HTR-8/SVneo (cell line): ENCODE results near the gene AKR1C4.
A peak's percentile ranks its signal among the peaks of the same experiment; 100 is the strongest.
"Not testable (repeated sequence)": the region's sequence is repeated elsewhere in the genome, so short reads cannot be mapped to it uniquely, and the experiment has no call there.

Source experiments
- DNase-seq: peaks from one replicate; pipeline ENCODE4 v3.0.0; 2011; ENCODE audit warnings: low spot score, mixed read lengths; ENCODE audit not compliant: insufficient read length
- FAIRE-seq: peaks from 2 replicates; lab custom pipeline; 2011; peaks lifted over from hg19 to GRCh38; lab: Jason Lieb, UNC

The AKR1C4 gene

DNA sequence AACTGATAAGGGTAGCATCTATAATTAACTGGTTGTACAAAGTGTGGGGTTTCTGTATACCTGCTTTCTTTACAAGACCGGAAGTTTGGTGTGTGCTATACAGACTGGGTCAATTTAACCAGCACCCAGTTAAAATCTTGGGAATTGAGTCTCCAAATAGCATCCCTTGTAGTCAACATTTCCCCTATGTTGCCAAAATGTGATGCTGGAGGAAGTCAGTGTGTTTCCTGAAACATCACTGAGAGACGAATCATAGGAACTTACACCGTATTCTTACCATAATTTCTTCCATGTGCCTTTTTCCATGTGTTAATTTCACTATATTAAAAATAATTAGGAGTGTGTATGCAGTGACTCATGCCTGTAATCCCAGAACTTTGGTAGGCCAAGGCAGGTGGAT lies 1.7 kb downstream of the AKR1C4 start:
- no peak for FAIRE-seq
- no peak for DNase-seq

DNA sequence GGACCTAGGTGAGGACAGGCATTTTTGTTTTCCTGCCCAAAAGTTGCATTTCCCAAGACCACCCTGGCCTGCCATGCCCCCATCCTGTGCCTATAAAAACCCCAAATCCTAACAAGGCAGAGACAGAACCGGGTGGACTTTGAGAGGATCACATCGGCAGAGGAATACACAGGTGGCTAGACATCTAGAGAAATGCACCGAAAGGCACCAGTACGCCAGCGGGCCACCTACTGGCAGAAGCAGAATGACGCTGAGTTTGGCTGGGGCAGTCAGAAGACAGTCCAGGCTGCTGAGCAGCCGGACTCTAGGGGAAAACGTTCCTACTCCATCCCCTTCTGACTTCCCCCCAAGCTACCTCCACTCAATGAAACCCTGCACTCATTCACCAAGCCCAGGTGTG lies 2.8 kb downstream of the AKR1C4 start:
- FAIRE-seq (no peak), DNase-seq (no peak)

DNA sequence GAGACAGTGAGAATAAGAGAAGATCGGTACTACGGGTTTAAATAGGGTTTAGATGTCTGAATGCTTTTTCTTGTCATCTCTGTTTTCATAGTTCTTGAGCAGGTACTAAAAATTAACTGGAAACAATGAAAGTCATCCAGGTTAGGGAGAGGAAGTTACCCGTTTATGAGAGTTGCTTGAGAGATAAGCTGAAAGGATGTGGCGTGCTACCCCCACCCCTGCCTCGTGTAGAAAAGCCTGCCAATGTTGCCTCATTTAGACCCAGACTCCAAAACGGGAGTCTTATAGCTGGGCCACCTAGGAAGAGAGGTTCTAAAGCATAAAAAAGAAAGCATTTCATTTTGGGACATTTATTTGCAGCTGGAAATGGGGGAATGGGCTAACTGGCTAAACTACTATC lies 10.2 kb downstream of the AKR1C4 start:
- DNase-seq, result no peak
- no peak for FAIRE-seq

DNA sequence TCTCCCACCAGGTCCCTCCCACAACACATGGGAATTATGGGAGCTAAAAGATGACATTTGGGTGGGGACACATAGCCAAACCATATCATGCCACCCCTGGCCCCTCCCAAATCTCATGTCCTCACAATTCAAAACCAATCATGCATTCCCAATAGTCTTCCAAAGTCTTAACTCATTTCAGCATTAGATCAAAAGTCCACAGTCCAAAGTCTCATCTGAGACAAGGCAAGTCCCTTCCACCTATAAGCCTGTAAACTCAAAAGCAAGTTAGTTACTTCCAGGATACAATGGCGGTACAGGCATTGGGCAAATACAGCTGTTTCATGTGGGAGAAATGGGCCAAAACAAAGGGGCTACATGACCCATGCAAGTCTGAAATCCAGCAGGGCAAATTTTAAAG lies 13.1 kb downstream of the AKR1C4 start:
- FAIRE-seq, DNase-seq: not testable (repeated sequence)

DNA sequence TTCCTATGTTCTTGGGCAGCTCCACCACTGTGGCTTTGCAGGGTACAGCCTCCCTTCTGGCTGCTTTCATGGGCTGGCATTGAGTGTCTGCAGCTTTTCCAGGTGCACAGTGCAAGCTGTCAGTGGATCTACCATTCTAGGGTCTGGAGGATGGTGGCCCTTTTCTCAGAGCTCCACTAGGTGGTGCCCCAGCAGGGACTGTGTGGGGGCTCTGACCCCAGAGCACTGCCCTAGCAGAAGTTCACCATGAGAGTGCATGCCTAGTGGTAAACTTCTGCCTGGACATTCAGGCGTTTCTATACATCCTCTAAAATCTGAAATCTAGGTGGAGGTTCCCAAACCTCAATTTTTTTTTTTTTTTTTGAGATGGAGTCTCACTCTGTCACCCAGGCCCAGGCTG lies 13.6 kb downstream of the AKR1C4 start:
- not testable (repeated sequence) for FAIRE-seq, DNase-seq

DNA sequence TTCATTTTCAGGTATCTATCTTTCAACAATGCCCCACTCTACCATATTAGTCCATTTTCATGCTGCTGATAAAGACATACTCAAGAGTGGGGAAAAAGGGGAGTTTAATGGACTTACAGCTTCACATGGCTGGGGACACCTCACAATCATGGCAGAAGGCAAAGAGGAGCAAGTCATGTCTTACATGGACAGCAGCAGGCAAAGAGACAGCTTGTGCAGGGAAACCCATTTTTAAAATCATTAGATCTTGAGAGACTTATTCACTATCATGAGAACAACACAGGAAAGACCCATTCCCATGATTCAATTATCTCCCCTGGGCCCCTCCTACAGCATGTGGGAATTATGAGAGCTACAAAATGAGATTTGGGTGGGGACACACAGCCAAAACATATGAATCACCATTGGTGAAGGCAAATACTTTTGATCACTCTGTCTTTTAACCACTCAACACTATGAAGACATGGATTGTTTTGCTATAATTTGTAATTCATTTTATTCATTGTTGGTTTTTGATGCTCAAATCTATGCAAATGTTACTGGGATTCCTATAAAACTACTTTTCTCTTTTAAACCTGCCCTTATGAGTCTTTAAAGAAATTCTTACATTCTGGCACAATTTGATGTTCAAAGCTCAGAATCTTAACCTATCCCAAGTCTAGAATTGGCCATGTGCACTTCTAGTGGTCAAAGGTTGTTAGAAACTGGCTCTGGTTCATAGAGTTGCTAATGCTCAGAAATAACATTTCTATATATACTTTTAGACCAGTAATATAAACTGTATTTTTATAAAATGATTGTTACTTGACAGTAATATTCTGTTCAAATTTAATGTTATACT lies 15.3 kb downstream of the AKR1C4 start:
- no peak for DNase-seq
- FAIRE-seq, result no peak

DNA sequence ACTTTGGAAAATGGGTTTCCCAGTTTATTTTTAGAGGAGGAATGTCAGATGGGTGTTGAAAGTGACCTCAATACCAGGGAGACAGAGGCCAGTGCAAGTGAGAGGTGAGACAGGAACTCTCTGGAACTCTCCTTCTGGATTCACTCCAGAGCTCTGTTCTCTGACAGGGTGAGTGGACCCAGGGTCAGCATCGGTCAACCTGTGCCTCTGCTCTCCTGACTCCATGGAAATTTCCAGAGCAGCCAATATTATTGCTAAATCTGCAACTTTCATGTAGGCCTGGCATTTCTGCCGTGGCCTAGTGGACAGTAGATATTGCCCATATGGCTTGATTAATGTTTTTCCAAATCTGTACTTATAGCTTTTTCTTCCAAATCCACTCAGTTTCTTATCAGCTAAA lies 20.2 kb downstream of the AKR1C4 start:
- DNase-seq (no peak), FAIRE-seq (no peak)

DNA sequence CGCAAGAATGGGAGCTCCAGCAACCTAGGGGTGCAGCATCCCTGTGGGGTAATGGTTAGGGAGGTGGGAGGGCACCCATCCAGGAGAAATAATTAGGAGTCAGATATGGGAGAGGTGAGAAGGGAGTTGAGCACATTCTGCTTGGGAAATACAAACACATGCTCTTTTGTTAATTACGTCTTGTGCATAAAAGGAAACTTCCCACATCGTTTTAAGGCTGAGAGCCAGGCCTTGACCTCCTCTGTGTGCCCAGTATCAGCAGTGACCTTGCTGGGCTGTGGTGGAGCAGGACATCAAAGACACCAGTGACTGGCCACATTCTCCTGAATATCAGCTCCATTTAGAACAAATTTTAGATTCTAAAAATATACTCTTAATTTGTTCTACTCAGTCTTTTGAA lies 22.6 kb downstream of the AKR1C4 start:
- FAIRE-seq, result no peak
- DNase-seq, result no peak

DNA sequence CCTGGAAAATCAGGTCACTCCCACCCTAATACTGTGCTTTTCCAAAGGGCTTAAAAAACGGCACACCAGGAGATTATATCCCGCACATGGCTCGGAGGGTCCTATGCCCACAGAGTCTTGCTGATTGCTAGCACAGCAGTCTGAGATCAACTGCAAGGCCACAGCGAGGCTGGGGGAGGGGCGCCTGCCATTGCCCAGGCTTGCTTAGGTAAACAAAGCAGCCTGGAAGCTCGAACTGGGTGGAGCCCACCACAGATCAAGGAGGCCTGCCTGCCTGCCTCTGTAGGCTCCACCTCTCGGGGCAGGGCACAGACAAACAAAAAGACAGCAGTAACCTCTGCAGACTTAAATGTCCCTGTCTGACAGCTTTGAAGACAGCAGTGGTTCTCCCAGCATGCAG lies 26.3 kb downstream of the AKR1C4 start:
- FAIRE-seq, DNase-seq: not testable (repeated sequence)

DNA sequence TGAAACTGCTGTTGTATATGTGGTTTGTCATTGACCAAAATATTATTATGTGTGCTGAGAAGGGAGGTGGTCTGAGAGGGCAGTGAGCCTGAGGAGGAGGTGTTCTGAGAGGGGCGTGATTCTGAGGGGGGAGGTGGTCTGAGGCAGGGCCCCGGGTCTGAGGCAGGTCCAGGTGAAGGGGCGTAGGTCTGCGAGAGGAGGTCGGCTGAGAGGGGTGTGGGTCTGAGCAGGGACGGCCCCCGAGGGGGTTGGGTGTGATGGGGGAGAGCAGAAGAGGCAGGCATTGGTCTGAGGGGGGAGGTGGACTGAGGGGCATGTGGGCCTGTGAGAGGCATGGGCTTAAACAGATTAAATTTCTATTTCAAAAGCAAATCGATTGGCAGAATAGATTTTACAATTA lies 32.4 kb downstream of the AKR1C4 start:
- FAIRE-seq, result no peak
- DNase-seq, result no peak

DNA sequence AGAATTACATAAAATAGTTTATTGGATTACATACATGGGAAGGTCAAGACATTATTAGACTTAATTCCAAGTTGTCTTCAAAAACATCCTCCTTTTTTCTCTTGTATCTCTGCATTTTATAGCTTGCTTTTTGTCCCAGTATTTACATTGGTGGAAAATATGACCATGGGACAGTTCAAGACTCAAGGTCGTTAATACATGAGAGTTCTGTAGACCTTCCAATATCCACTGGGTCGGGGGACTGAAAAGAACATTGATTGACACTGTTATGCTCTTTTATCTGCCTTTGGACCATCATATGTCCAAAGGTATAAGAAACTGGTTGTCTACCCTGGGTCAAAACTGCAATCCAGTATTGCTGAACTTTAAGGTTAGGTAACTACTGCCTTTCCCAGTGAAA lies 36.7 kb downstream of the AKR1C4 start:
- no peak for DNase-seq
- FAIRE-seq, result no peak

DNA sequence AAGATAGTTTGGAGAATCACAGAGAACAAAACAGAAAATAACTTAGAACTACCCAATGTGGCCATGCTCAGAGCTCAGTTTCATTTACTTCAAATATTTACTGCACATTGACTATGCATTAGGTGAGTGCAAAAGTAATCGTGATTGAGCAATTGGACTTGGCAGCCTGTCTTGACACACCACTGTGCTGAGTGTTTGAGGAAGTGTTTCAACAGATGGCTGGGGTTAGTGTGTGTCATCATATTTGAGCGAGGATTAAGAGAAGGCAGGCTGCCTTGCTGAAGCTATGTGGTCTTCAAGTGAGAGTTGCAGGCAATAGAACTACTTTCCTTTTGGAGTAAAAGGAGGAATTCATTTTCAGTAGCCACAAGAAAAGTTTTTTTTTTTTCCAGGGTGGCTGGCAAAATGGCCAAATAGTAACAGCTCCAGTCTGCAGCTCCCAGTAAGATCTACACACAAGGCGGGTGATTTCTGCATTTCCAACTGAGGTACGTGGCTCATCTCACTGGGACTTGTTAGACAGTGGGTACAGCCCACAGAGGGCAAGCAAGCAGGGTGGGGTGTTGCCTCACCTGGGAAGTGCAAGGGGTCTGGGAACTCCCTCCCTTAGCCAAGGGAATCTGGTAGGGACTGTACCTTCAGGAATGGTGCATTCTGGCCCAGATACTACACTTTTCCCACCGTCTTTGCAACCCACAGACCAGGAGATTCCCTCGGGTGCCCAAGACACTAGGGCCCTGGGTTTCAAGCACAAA lies 37.6 kb downstream of the AKR1C4 start:
- no peak for DNase-seq
- FAIRE-seq, result peak; percentile 9

DNA sequence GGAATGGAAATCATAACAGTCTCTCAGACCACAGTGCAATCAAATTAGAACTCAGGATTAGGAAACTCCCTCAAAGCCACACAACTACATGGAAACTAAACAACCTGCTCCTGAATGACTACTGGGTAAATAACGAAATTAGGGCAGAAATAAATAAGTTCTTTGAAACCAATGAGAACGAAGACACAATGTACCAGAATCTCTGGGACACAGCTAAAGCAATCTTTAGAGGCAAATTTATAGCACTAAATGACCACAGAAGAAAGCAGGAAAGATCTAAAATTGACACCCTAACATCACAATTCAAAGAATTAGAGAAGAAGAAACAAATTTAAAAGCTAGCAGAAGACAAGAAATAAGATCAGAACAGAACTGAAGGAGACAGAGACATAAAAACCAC lies 40.9 kb downstream of the AKR1C4 start:
- not testable (repeated sequence) for DNase-seq, FAIRE-seq

DNA sequence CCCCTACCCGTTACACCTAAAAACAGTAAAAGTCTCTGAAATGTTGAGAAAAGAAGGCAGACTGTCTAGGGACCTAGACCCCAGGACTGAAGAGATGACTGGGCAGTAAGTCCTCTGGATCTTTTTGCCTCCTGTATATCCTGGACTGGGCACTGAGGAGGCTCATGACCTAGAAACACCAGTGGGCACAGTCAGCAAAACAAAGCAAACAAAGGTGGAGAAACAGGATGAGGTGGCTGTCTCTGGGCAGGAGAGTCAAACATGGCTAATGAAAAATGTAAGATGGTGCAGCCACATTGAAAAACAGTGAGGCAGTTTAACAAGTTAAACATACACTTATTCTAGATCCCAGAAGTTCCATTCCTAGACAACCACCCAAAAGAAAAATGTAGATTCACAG lies 45.9 kb downstream of the AKR1C4 start:
- no peak for DNase-seq
- no peak for FAIRE-seq

DNA sequence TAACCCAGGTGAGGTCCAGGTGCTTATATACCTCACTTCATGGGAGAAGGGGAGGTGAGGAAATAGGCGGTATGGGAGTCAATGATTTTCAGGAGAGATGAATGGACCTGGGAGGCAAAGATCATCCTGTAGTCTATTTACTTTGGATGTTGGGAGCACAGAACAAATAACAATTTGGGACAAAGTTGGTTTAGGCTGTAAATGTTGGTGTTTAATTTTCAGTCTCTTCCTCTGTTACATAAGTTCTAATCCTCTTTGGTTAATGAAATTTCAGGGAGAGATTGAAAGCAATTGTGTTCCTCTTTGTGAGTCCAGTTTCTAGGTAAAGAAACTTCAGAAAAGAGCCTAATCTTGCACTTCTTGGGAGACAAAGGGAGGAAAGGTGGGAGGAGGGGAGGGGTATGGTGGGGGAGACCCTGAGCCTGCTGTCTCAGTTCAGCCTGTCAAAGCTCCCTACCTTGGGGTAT lies 46.9 kb downstream of the AKR1C4 start:
- no peak for DNase-seq
- no peak for FAIRE-seq

DNA sequence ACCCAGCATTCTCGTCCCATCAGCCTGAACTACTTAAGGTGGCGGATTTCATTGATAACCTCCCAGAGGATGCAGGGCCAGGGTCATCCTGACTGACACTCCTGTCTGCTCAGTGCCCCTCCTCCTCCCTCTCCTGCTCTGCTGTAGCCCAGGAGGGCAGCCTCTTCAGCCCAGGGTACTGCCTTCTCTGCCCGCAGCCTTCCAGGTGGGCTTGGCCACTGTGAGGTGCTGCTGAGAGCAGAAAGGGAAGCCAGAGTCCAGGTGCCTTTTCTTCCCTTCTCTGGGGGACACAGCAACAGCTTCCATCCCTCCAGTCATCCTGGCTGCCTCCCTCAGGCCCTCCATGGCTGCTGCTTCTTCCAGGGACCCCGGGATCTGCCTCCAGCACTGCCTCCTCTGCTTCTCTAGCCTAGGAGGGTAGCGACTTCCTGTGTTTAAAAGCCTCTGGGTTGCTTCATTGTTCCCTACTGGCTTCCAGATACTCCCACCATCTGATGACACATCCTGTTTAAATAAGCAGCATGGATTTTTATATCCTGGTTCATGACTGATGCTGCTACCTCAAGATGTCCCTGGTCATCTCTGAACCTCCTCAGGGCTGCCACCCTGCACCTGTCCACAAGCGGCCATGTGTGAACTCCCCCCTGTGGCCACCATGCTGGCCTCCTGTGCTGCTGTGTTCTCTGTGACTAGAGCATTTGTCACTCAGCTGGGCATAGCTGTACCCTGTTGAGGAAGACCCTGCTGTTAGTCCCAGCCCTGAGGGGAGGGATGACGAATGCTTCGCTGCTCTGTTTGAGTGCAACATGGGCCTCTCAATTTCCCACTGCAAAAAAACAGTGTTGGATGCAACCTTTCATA lies 55.8 kb downstream of the AKR1C4 start:
- FAIRE-seq, result no peak
- no peak for DNase-seq

DNA sequence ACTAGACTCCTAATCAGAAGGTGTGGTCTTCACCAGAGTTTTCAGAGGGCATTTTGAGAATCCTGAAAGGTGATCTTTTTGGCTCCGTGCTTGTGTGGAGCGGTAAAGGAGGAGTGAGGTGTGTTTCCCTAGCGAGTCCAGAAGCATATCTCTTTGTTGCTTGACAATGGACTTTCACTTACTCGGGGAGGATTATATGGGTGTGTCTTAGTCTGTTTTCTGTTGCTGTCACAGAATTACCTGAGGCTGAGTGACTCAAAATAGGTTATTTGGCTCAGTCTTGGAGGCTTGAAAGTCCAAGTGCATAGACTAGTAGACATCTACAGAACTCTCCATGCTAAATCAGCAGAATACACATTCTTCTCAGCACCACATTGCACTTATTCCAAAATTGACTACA lies 57.9 kb downstream of the AKR1C4 start:
- no peak for FAIRE-seq
- no peak for DNase-seq

DNA sequence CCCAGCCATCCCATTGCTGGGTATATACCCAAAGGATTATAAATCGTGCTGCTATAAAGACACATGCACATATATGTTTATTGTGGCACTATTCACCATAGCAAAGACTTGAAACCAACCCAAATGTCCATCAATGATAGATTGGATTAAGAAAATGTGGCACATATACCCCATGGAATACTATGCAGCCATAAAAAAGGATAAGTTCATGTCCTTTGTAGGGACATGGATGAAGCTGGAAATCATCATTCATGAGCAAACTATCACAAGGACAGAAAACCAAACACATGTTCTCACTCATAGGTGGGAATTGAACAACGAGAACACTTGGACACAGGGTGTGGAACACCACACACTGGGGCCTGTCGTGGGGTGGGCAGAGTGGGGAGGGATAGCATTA lies 61.1 kb downstream of the AKR1C4 start:
- not testable (repeated sequence) for FAIRE-seq, DNase-seq

DNA sequence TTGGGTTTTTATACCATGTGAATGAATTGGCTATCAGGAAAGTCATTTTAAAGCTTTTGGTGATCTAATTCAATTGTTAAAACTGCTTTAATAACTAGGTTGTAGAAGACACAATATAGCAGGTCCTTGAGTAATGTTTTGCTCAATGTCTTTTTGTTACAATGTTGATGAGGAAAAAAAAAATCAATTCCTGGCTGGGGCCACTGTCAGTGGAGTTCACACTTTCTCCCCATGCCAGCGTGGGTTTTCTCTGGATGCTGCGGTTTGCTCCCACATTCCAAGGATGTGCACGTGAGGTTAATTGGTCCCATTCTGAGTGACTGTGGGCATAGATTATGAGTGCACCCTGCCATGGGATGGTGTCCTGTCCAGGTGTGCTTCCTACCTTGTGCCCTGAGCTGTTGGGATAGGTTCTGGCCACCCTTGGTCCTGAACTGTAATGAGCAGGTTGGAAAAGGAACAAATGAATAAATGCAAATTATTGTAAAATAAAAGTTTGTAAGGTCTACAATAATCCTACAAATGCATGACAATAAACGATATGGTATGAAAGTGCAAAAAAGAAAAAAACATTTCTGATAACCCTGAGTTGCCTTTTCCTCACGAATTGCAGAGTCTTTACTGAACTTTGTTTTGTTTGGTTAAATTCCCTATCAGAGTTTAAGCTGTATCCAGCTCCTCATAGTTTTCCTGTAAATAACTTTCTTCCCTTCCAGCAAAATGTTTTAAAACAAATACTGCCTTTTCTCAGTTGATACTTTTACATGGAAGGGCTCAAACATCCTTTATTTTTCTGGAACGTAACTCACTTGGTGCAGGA lies 62.7 kb downstream of the AKR1C4 start:
- FAIRE-seq (no peak), DNase-seq (no peak)
